MCF 10A (cell line): Measurements from ENCODE around the gene PLEKHA1. TPM values are rescaled to one million over a fixed set of nuclear protein-coding genes. Genes with fewer than 3 reads are reported as not detected.

Experiments used
- BruUV-seq: library from RNA; stranded (reverse); fragments of 400-500 nt; replicated peaks from 2 replicates; lab custom pipeline; 2021; lab: Mats Ljungman, UMichigan
- CTCF ChIA-PET: fragments of 300-600 bp; sonication (Branson Sonifier 250); formaldehyde crosslinking; extraction: SDS; loops from one replicate; lab custom pipeline; 2021; ENCODE audit warnings: antibody characterized with exemption, inconsistent platforms; lab: Yijun Ruan, JAX
- POLR2A ChIA-PET: fragments of 300-600, 350-650 bp; sonication (Branson Sonifier 250); formaldehyde crosslinking; extraction: SDS; loops from one replicate; lab custom pipeline; 2020; ENCODE audit warnings: antibody characterized with exemption, inconsistent platforms; lab: Yijun Ruan, JAX
- DNase-seq: peaks from one replicate; pipeline ENCODE4 v3.0.0-alpha.2; 2018; ENCODE audit not compliant: unreplicated experiment
- H3K27ac Mint-ChIP-seq: one replicate; pipeline ENCODE4 v1.8.0; 2022; ENCODE audit warnings: mild to moderate bottlenecking, low read depth, mixed read lengths; ENCODE audit not compliant: unreplicated experiment
- H3K27me3 Mint-ChIP-seq: one replicate; pipeline ENCODE4 v1.8.0; 2022; ENCODE audit warnings: mixed read lengths; ENCODE audit not compliant: insufficient read depth, unreplicated experiment
- H3K36me3 Mint-ChIP-seq: one replicate; pipeline ENCODE4 v1.8.0; 2022; ENCODE audit warnings: mild to moderate bottlenecking, moderate library complexity, mixed read lengths; ENCODE audit not compliant: insufficient read depth, unreplicated experiment
- H3K4me1 Mint-ChIP-seq: one replicate; pipeline ENCODE4 v1.8.0; 2022; ENCODE audit warnings: mixed read lengths; ENCODE audit not compliant: insufficient read depth, unreplicated experiment
- H3K4me3 Mint-ChIP-seq: one replicate; pipeline ENCODE4 v1.8.0; 2022; ENCODE audit warnings: mild to moderate bottlenecking, moderate library complexity, mixed read lengths; ENCODE audit not compliant: unreplicated experiment
- H3K9me3 Mint-ChIP-seq: one replicate; pipeline ENCODE4 v1.8.0; 2022; ENCODE audit warnings: mixed read lengths; ENCODE audit not compliant: unreplicated experiment
- intact Hi-C: fragments of 100-400 bp; cut with micrococcal nuclease; formaldehyde crosslinking; loops from 2 replicates; pipeline ENCODE4 v1.14.1; 2022
- total RNA-seq: library from RNA; stranded (reverse); gene quantifications from 2 replicates; pipeline ENCODE4 v1.2.3, GENCODE V29; 2022
- TF ChIP-seq, protein P1 (sequence below): fragments of 200-600 bp; IDR thresholded peaks from one replicate; pipeline ENCODE4 v1.8.0; 2022; ENCODE audit warnings: antibody characterized with exemption, mild to moderate bottlenecking; ENCODE audit not compliant: unreplicated experiment

The PLEKHA1 gene
- total RNA-seq, 1 experiment from 2014 or later, result 55.8 TPM

DNA sequence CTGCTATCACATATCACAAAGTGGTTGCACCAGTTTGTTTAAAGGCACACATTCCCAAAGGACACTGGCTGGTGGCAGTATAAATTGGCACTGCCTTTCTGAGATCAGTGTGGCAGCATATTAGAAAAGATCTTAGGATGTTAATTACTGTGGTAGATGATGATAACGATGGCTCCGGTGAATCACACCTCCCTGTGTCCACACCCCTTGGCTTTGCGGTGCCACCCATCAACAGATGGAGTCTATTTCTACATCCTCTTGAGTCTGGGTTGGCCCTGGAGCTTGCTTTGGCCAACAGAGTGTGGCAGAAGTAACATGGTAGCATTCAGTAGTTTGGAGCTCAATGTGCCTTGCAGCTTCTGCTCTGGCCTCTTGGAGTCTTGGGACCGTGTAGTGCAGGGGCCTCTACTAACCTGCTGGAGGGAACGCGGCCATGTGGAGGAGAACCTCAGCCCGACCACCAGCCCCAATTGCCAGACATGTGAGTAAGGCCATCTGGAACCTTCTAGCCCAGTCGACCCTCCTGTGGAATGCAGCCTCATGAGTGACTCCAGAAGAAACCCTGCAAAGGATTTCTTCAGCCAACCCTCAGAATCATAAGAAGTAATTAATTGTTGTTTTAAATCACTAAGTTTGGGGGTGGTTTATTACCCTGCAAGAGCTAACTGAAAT, 27.2 kb upstream of the PLEKHA1 start:
- peaks cover 7% of the 10 kb centered on the region for H3K4me1 Mint-ChIP-seq
- H3K27ac Mint-ChIP-seq, result no peak overlapping the region

DNA sequence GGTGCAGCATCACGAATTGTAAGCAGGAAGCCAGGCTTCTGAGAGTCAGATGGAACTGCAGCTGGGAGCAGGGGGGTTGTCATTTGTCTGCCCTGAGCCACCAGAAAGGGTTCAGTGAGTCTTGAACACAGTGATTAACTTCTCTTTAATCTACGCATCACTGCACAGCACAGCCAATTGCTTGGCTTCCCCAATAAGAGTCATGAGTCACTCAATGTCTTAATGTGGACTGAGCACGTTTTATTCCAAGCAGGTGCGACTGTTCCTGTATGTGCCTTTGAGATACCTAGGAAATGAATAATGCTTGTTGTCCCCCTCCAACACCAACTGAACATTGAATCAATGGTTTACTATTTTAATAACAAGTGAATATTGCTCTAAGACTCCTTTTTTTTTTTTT, 26.0 kb upstream of the PLEKHA1 start:
- H3K27me3 Mint-ChIP-seq, result no peaks in the 10 kb centered on the region
- H3K9me3 Mint-ChIP-seq, result peaks cover 8% of the 10 kb centered on the region
- POLR2A ChIA-PET, result interaction anchor here (1.3 kb wide), 1 partner anchor 85 kb away, joined by 3 read pairs; no protein-coding TSS in a partner anchor
- peaks cover 7% of the 10 kb centered on the region for H3K4me1 Mint-ChIP-seq
- CTCF ChIA-PET, result no interaction called here
- intact Hi-C loops, result no loop called here
- BruUV-seq, result no TSS peak
- no peaks in the 10 kb centered on the region for H3K36me3 Mint-ChIP-seq
- TF ChIP-seq, protein P1, sequence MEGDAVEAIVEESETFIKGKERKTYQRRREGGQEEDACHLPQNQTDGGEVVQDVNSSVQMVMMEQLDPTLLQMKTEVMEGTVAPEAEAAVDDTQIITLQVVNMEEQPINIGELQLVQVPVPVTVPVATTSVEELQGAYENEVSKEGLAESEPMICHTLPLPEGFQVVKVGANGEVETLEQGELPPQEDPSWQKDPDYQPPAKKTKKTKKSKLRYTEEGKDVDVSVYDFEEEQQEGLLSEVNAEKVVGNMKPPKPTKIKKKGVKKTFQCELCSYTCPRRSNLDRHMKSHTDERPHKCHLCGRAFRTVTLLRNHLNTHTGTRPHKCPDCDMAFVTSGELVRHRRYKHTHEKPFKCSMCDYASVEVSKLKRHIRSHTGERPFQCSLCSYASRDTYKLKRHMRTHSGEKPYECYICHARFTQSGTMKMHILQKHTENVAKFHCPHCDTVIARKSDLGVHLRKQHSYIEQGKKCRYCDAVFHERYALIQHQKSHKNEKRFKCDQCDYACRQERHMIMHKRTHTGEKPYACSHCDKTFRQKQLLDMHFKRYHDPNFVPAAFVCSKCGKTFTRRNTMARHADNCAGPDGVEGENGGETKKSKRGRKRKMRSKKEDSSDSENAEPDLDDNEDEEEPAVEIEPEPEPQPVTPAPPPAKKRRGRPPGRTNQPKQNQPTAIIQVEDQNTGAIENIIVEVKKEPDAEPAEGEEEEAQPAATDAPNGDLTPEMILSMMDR, result no peak
- H3K4me3 Mint-ChIP-seq, result no peak overlapping the region
- DNase-seq, result no peak
- H3K27ac Mint-ChIP-seq, result no peak overlapping the region

More for the DNA sequence above, 27.2 kb upstream of the PLEKHA1 start:
- CTCF ChIA-PET, result no interaction called here
- BruUV-seq, result no TSS peak
- Mint-ChIP-seq H3K9me3 (peaks cover 8% of the 10 kb centered on the region), H3K4me3 (no peak overlapping the region), H3K27me3 (no peaks in the 10 kb centered on the region), H3K36me3 (no peaks in the 10 kb centered on the region)
- TF ChIP-seq, protein P1, result no peak
- POLR2A ChIA-PET, result interaction anchor here (0.9 to 1.3 kb wide), 3 partner anchors 9 to 87 kb away, joined by 3 to 8 read pairs (median 4); partner anchors contain the start of gene PLEKHA1
- intact Hi-C loops, result no loop called here
- DNase-seq, result no peak

DNA sequence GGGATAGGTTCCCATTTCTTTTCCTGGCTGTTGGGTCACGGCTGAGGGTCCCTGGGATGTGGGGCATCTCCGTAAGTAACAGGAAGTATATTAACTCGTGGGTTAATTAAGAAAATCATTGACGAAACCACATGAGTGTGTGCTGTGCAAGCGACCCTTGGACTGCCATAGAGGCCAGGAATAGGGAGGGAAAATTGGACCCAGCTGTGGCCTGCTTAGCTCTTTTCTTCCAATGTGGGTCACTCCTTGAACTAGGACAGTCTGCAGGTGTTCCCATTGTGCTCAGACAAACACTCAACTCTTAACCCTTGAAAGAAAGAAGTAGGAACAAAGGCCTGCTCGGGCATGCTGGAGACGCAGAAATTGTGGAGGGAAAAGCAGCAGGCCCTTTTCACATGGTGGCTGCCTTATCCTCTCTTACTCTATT, 25.6 kb upstream of the PLEKHA1 start:
- intact Hi-C loops, result no loop called here
- no peak for DNase-seq
- H3K27me3 Mint-ChIP-seq, result no peaks in the 10 kb centered on the region
- TF ChIP-seq, protein P1, result no peak
- H3K27ac Mint-ChIP-seq, result no peak overlapping the region
- no peak overlapping the region for H3K4me3 Mint-ChIP-seq
- H3K36me3 Mint-ChIP-seq, result no peaks in the 10 kb centered on the region
- H3K4me1 Mint-ChIP-seq, result peaks cover 7% of the 10 kb centered on the region
- ChIA-PET CTCF (no interaction called here), POLR2A (no interaction called here)
- no TSS peak for BruUV-seq
- H3K9me3 Mint-ChIP-seq, result peaks cover 8% of the 10 kb centered on the region

DNA sequence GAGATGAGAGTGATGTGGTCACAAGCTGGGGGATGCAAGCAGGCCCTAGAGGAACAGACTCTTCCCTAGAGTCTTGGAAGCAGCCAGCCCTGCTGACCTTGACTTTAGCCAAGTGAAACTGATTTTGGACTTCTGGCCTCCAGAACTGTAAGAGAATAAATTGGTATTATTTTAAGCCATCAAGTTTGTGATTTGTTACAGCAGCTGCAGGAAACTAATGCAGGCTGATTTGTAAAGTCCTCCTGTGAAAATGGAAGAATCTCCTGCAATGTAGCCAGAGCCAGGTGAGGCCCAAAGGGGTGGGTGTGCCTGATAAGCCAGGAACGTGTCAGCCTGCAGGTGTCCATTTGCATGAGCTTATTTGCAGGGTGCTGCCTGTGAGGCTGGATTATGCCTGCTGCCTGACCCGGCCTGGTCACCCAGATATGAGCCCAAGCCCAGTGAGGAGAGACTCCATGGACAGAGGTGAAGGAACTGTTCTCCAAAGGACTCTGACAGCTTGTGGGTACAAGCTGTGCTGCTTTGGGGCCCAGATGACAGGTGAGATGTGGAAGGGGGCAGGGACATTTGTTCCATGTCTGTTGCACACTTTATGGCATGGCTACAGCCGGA, 24.6 kb upstream of the PLEKHA1 start:
- intact Hi-C loops, result no loop called here
- CTCF ChIA-PET, result no interaction called here
- no peak for DNase-seq
- Mint-ChIP-seq H3K27ac (no peak overlapping the region), H3K27me3 (no peaks in the 10 kb centered on the region), H3K36me3 (no peaks in the 10 kb centered on the region), H3K4me3 (no peak overlapping the region), H3K9me3 (peaks cover 8% of the 10 kb centered on the region), H3K4me1 (peaks cover 4% of the 10 kb centered on the region)
- POLR2A ChIA-PET, result no interaction called here
- no TSS peak for BruUV-seq
- TF ChIP-seq, protein P1, result no peak
